Measurements from ENCODE around the gene ITPR3. TPM values are rescaled to one million over a fixed set of nuclear protein-coding genes. Genes with fewer than 3 reads are reported as not detected.

The ITPR3 gene
- total RNA-seq, 1 donor from 2014 or later, result 42.9 TPM

GRCh38 chr6:33671744-33672072 lies 50.6 kb downstream of the ITPR3 start:
- intact Hi-C loops (cut with micrococcal nuclease), result no loop called here
- DNase-seq (ENCODE audit: low spot score), result no peak
- Mint-ChIP-seq H3K4me3 (no peak overlapping the region), H3K27ac (no peak overlapping the region), H3K4me1 (ENCODE audit: low read depth) (peaks cover 18% of the 10 kb centered on the region), H3K36me3 (ENCODE audit: low read depth) (peaks cover 35% of the 10 kb centered on the region), H3K27me3 (ENCODE audit: insufficient read depth) (peaks cover 3% of the 10 kb centered on the region), H3K9me3 (no peaks in the 10 kb centered on the region)

GRCh38 chr6:33672808-33673207 lies 51.7 kb downstream of the ITPR3 start:
- H3K9me3 Mint-ChIP-seq, result no peaks in the 10 kb centered on the region
- peaks cover 3% of the 10 kb centered on the region for H3K27me3 Mint-ChIP-seq (ENCODE audit: insufficient read depth)
- H3K27ac Mint-ChIP-seq, result no peak overlapping the region
- intact Hi-C loops (cut with micrococcal nuclease), result no loop called here
- peaks cover 36% of the 10 kb centered on the region for H3K36me3 Mint-ChIP-seq (ENCODE audit: low read depth)
- H3K4me1 Mint-ChIP-seq (ENCODE audit: low read depth), result peaks cover 18% of the 10 kb centered on the region
- no peak for DNase-seq (ENCODE audit: low spot score)
- H3K4me3 Mint-ChIP-seq, result no peak overlapping the region

- intact Hi-C loops (cut with micrococcal nuclease), result no loop called here
- Mint-ChIP-seq H3K27me3 (ENCODE audit: insufficient read depth) (peaks cover 3% of the 10 kb centered on the region), H3K4me3 (no peak overlapping the region), H3K36me3 (ENCODE audit: low read depth) (peaks cover 35% of the 10 kb centered on the region), H3K27ac (no peak overlapping the region), H3K4me1 (ENCODE audit: low read depth) (peaks cover 9% of the 10 kb centered on the region), H3K9me3 (no peaks in the 10 kb centered on the region)
- DNase-seq (ENCODE audit: low spot score), result no peak
These were observed 52.7 kb downstream of the ITPR3 start for GRCh38 chr6:33673851-33674250.

GRCh38 chr6:33675968-33676367 lies 54.8 kb downstream of the ITPR3 start:
- peaks cover 39% of the 10 kb centered on the region for H3K36me3 Mint-ChIP-seq (ENCODE audit: low read depth)
- no peaks in the 10 kb centered on the region for H3K27me3 Mint-ChIP-seq (ENCODE audit: insufficient read depth)
- peak overlapping the region; percentile 40 for H3K27ac Mint-ChIP-seq
- H3K9me3 Mint-ChIP-seq, result no peaks in the 10 kb centered on the region
- H3K4me3 Mint-ChIP-seq, result no peak overlapping the region
- H3K4me1 Mint-ChIP-seq (ENCODE audit: low read depth), result peaks cover under 1% of the 10 kb centered on the region
- DNase-seq (ENCODE audit: low spot score), result no peak
- intact Hi-C loops (cut with micrococcal nuclease), result no loop called here

GRCh38 chr6:33676416-33677142 lies 55.5 kb downstream of the ITPR3 start:
- H3K36me3 Mint-ChIP-seq (ENCODE audit: low read depth), result peaks cover 44% of the 10 kb centered on the region
- no peaks in the 10 kb centered on the region for H3K9me3 Mint-ChIP-seq
- H3K27ac Mint-ChIP-seq, result peak overlapping the region; percentile 40
- intact Hi-C loops (cut with micrococcal nuclease), result no loop called here
- H3K27me3 Mint-ChIP-seq (ENCODE audit: insufficient read depth), result no peaks in the 10 kb centered on the region
- H3K4me3 Mint-ChIP-seq, result no peak overlapping the region
- no peak for DNase-seq (ENCODE audit: low spot score)
- peaks cover 5% of the 10 kb centered on the region for H3K4me1 Mint-ChIP-seq (ENCODE audit: low read depth)

GRCh38 chr6:33677143-33677660 lies 56.1 kb downstream of the ITPR3 start:
- Mint-ChIP-seq H3K4me1 (ENCODE audit: low read depth) (peaks cover 5% of the 10 kb centered on the region), H3K36me3 (ENCODE audit: low read depth) (peaks cover 41% of the 10 kb centered on the region), H3K27me3 (ENCODE audit: insufficient read depth) (no peaks in the 10 kb centered on the region), H3K27ac (peak overlapping the region; percentile 21), H3K9me3 (no peaks in the 10 kb centered on the region), H3K4me3 (no peak overlapping the region)
- no peak for DNase-seq (ENCODE audit: low spot score)
- intact Hi-C loops (cut with micrococcal nuclease), result no loop called here

GRCh38 chr6:33677689-33678088 lies 56.6 kb downstream of the ITPR3 start:
- H3K4me3 Mint-ChIP-seq, result no peak overlapping the region
- H3K27me3 Mint-ChIP-seq (ENCODE audit: insufficient read depth), result no peaks in the 10 kb centered on the region
- H3K27ac Mint-ChIP-seq, result peak overlapping the region; percentile 21
- intact Hi-C loops (cut with micrococcal nuclease), result no loop called here
- peaks cover 42% of the 10 kb centered on the region for H3K36me3 Mint-ChIP-seq (ENCODE audit: low read depth)
- H3K9me3 Mint-ChIP-seq, result no peaks in the 10 kb centered on the region
- no peak for DNase-seq (ENCODE audit: low spot score)
- peaks cover 10% of the 10 kb centered on the region for H3K4me1 Mint-ChIP-seq (ENCODE audit: low read depth)

GRCh38 chr6:33678233-33678931 lies 57.3 kb downstream of the ITPR3 start:
- Mint-ChIP-seq H3K27ac (no peak overlapping the region), H3K36me3 (ENCODE audit: low read depth) (peaks cover 40% of the 10 kb centered on the region), H3K4me1 (ENCODE audit: low read depth) (peaks cover 17% of the 10 kb centered on the region), H3K9me3 (no peaks in the 10 kb centered on the region), H3K27me3 (ENCODE audit: insufficient read depth) (no peaks in the 10 kb centered on the region), H3K4me3 (no peak overlapping the region)
- intact Hi-C loops (cut with micrococcal nuclease), result no loop called here
- no peak for DNase-seq (ENCODE audit: low spot score)

GRCh38 chr6:33678932-33679490 lies 57.9 kb downstream of the ITPR3 start:
- no peaks in the 10 kb centered on the region for H3K9me3 Mint-ChIP-seq
- no peaks in the 10 kb centered on the region for H3K27me3 Mint-ChIP-seq (ENCODE audit: insufficient read depth)
- DNase-seq (ENCODE audit: low spot score), result no peak
- intact Hi-C loops (cut with micrococcal nuclease), result no loop called here
- no peak overlapping the region for H3K4me3 Mint-ChIP-seq
- no peak overlapping the region for H3K27ac Mint-ChIP-seq
- H3K36me3 Mint-ChIP-seq (ENCODE audit: low read depth), result peaks cover 41% of the 10 kb centered on the region
- peaks cover 23% of the 10 kb centered on the region for H3K4me1 Mint-ChIP-seq (ENCODE audit: low read depth)

GRCh38 chr6:33679761-33680160 lies 58.6 kb downstream of the ITPR3 start:
- H3K36me3 Mint-ChIP-seq (ENCODE audit: low read depth), result peaks cover 42% of the 10 kb centered on the region
- H3K27ac Mint-ChIP-seq, result no peak overlapping the region
- no peaks in the 10 kb centered on the region for H3K27me3 Mint-ChIP-seq (ENCODE audit: insufficient read depth)
- DNase-seq (ENCODE audit: low spot score), result no peak
- intact Hi-C loops (cut with micrococcal nuclease), result no loop called here
- H3K4me3 Mint-ChIP-seq, result no peak overlapping the region
- peaks cover 23% of the 10 kb centered on the region for H3K4me1 Mint-ChIP-seq (ENCODE audit: low read depth)
- H3K9me3 Mint-ChIP-seq, result no peaks in the 10 kb centered on the region

- intact Hi-C loops (cut with micrococcal nuclease), result no loop called here
- Mint-ChIP-seq H3K4me3 (no peak overlapping the region), H3K4me1 (ENCODE audit: low read depth) (peaks cover 23% of the 10 kb centered on the region), H3K36me3 (ENCODE audit: low read depth) (peaks cover 49% of the 10 kb centered on the region), H3K27ac (no peak overlapping the region), H3K27me3 (ENCODE audit: insufficient read depth) (no peaks in the 10 kb centered on the region), H3K9me3 (no peaks in the 10 kb centered on the region)
- no peak for DNase-seq (ENCODE audit: low spot score)
These were observed 61.2 kb downstream of the ITPR3 start for GRCh38 chr6:33682341-33682740.

- Mint-ChIP-seq H3K27ac (peak overlapping the region; percentile 90), H3K27me3 (ENCODE audit: insufficient read depth) (no peaks in the 10 kb centered on the region), H3K4me3 (peak overlapping the region; percentile 19), H3K9me3 (no peaks in the 10 kb centered on the region), H3K4me1 (ENCODE audit: low read depth) (peaks cover 23% of the 10 kb centered on the region), H3K36me3 (ENCODE audit: low read depth) (peaks cover 43% of the 10 kb centered on the region)
- peak; percentile 12 for DNase-seq (ENCODE audit: low spot score)
- intact Hi-C loops (cut with micrococcal nuclease), result no loop called here
These were observed 62.0 kb downstream of the ITPR3 start for GRCh38 chr6:33683051-33683571.
